ENCODE results near the gene C3orf33.
A peak's percentile ranks its signal among the peaks of the same experiment; 100 is the strongest.

- TF ChIP-seq CTCF (IDR thresholded peaks at IDR 0.05; ENCODE audit: low read depth, low read length) (peak; percentile 62), POLR2A (IDR thresholded peaks at IDR 0.05; ENCODE audit: extremely low read depth, insufficient read length) (peak; percentile 50)
These were observed at the start of gene C3orf33 for GRCh38 chr3:155805802-155806618.
